Kidney epithelial cell (primary cell): ENCODE results near the gene CSTF1. TPM values are rescaled to one million over a fixed set of nuclear protein-coding genes. Genes with fewer than 3 reads are reported as not detected.

Experiments used
- DNase-seq: peaks from one replicate; pipeline ENCODE4 v3.0.0-alpha.2; 2010; ENCODE audit warnings: low read depth
- H3K27me3 ChIP-seq: 2 replicates; pipeline ENCODE4 v1.6.0; 2011; ENCODE audit warnings: low read length; ENCODE audit not compliant: control insufficient read depth, insufficient read depth
- H3K36me3 ChIP-seq: 2 replicates; pipeline ENCODE4 v1.5.1; 2011; ENCODE audit warnings: low read length; ENCODE audit not compliant: control insufficient read depth, insufficient read depth
- H3K4me3 ChIP-seq: 2 replicates; pipeline ENCODE4 v1.5.1; 2011; ENCODE audit warnings: low read depth, mild to moderate bottlenecking, control low read depth, low read length
- total RNA-seq: library from RNA; depleted of rRNA; stranded (reverse); fragments of >200 nt; gene quantifications from 2 replicates; pipeline ENCODE4 v1.2.3, GENCODE V29; 2015
- TF ChIP-seq, protein P1 (sequence below): IDR thresholded peaks from 2 replicates; pipeline ENCODE4 v1.5.1; 2011; ENCODE audit warnings: mild to moderate bottlenecking, moderate library complexity, low read length, control low read depth, inconsistent platforms; ENCODE audit not compliant: insufficient read depth, poor library complexity, severe bottlenecking

CSTF1 gene
- total RNA-seq, 1 donor from 2014 or later: 27.7 TPM

DNA sequence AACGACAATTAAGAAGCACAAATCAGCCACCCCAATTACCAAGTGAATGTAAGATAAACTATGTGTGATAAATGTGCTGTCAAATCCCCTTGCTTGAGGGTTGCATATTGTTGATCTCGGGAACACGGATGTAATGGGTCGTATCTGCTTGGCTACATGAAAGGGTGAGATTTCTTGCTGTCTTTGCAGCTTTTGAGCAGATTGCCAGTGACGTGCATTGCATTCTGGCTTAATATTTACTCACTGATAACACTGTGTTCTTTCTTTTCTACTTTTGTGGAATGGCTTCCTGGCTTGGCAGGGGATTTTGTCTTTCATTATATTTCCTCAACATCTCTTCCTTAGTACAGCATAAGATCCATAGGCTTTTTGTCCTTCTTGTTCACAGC lies 44.1 kb upstream of the CSTF1 start:
- peaks cover 23% of the 10 kb centered on the region for H3K27me3 ChIP-seq
- no peak for DNase-seq
- no peak overlapping the region for H3K4me3 ChIP-seq
- TF ChIP-seq, protein P1, sequence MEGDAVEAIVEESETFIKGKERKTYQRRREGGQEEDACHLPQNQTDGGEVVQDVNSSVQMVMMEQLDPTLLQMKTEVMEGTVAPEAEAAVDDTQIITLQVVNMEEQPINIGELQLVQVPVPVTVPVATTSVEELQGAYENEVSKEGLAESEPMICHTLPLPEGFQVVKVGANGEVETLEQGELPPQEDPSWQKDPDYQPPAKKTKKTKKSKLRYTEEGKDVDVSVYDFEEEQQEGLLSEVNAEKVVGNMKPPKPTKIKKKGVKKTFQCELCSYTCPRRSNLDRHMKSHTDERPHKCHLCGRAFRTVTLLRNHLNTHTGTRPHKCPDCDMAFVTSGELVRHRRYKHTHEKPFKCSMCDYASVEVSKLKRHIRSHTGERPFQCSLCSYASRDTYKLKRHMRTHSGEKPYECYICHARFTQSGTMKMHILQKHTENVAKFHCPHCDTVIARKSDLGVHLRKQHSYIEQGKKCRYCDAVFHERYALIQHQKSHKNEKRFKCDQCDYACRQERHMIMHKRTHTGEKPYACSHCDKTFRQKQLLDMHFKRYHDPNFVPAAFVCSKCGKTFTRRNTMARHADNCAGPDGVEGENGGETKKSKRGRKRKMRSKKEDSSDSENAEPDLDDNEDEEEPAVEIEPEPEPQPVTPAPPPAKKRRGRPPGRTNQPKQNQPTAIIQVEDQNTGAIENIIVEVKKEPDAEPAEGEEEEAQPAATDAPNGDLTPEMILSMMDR: no peak
- H3K36me3 ChIP-seq: no peaks in the 10 kb centered on the region

GRCh38 chr20:56348746-56349145 lies 43.7 kb upstream of the CSTF1 start:
- H3K4me3 ChIP-seq: no peak overlapping the region
- no peaks in the 10 kb centered on the region for H3K36me3 ChIP-seq
- H3K27me3 ChIP-seq: peaks cover 19% of the 10 kb centered on the region
- TF ChIP-seq, protein P1: no peak
- no peak for DNase-seq

GRCh38 chr20:56350842-56351241 lies 41.6 kb upstream of the CSTF1 start:
- no peak overlapping the region for H3K4me3 ChIP-seq
- no peaks in the 10 kb centered on the region for H3K36me3 ChIP-seq
- no peak for DNase-seq
- TF ChIP-seq, protein P1: no peak
- peaks cover 10% of the 10 kb centered on the region for H3K27me3 ChIP-seq

- DNase-seq: no peak
Measured at GRCh38 chr20:56352345-56353055, 39.9 kb upstream of the CSTF1 start.

DNA sequence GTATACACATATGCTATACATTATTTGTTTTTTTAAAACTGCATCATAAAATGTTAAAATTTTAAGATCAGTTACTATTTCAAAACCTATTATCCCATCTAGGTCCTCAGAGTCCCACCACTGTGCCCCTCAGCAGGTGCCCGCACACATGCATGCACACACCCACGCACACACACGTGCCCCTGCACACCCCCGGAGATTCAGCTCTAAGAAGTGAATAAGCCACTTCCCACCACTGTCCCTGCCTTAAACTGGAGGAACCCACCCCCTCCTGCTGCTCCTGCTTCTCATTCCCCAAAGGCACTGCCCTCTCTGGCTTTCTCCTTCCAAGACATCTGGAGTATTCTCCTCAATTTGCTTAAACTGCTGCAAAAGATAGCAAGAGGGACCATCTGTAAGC lies 39.1 kb upstream of the CSTF1 start:
- Histone ChIP-seq H3K4me3 (no peak overlapping the region), H3K36me3 (no peaks in the 10 kb centered on the region), H3K27me3 (peaks cover 2% of the 10 kb centered on the region)
- TF ChIP-seq, protein P1: no peak
- DNase-seq: no peak

More at GRCh38 chr20:56352345-56353055, 39.9 kb upstream of the CSTF1 start:
- H3K36me3 ChIP-seq: no peaks in the 10 kb centered on the region
- H3K4me3 ChIP-seq: no peak overlapping the region
- TF ChIP-seq, protein P1: no peak
- H3K27me3 ChIP-seq: peaks cover 8% of the 10 kb centered on the region

- Histone ChIP-seq H3K36me3 (no peaks in the 10 kb centered on the region), H3K4me3 (no peak overlapping the region), H3K27me3 (no peaks in the 10 kb centered on the region)
- no peak for DNase-seq
- TF ChIP-seq, protein P1: no peak
Measured at GRCh38 chr20:56358070-56358469, 34.4 kb upstream of the CSTF1 start.
